KMS-11 (cell line): Measurements from ENCODE around the gene PPP2R3B.

Experiments
- H2AFZ ChIP-seq: fragments of 200-600 bp; sonication (generic); 2 replicates; pipeline ENCODE4 v1.6.1; 2016; ENCODE audit warnings: antibody characterized with exemption, mixed run types, low read depth
- H3K27ac ChIP-seq: fragments of 200-600 bp; sonication (generic); 2 replicates; pipeline ENCODE4 v1.6.1; 2016; ENCODE audit warnings: mild to moderate bottlenecking, mixed run types
- H3K27me3 ChIP-seq: fragments of 200-600 bp; sonication (generic); 2 replicates; pipeline ENCODE4 v1.6.1; 2017; ENCODE audit warnings: mild to moderate bottlenecking, low read depth, mixed run types, moderate library complexity; ENCODE audit not compliant: insufficient read depth
- H3K36me3 ChIP-seq: fragments of 200-600 bp; sonication (generic); 2 replicates; pipeline ENCODE4 v1.6.1; 2017; ENCODE audit warnings: mild to moderate bottlenecking, mixed run types; ENCODE audit not compliant: insufficient read depth
- H3K4me1 ChIP-seq: fragments of 200-600 bp; sonication (generic); 2 replicates; pipeline ENCODE4 v1.6.1; 2016; ENCODE audit warnings: mild to moderate bottlenecking, low read depth, mixed run types; ENCODE audit not compliant: poor library complexity, severe bottlenecking
- H3K4me2 ChIP-seq: fragments of 200-600 bp; sonication (generic); 2 replicates; pipeline ENCODE4 v1.7.0; 2016; ENCODE audit warnings: mild to moderate bottlenecking, mixed run types
- H3K4me3 ChIP-seq: fragments of 200-600 bp; sonication (generic); IDR thresholded peaks from 2 replicates; pipeline ENCODE4 v1.6.1; 2017; ENCODE audit warnings: low read depth, low read length, mixed read lengths; ENCODE audit not compliant: insufficient read depth
- H3K79me2 ChIP-seq: fragments of 200-600 bp; sonication (generic); 2 replicates; pipeline ENCODE4 v1.6.1; 2016; ENCODE audit warnings: low read depth, mixed run types; ENCODE audit not compliant: insufficient read depth
- H3K9ac ChIP-seq: fragments of 200-600 bp; sonication (generic); 2 replicates; pipeline ENCODE4 v1.6.1; 2016; ENCODE audit warnings: mild to moderate bottlenecking, mixed run types
- H4K20me1 ChIP-seq: fragments of 200-600 bp; sonication (generic); 2 replicates; pipeline ENCODE4 v1.6.1; 2016; ENCODE audit warnings: mild to moderate bottlenecking, mixed run types; ENCODE audit not compliant: insufficient read depth
- CTCF ChIP-seq: fragments of 200-600 bp; sonication (generic); conservative IDR thresholded peaks from 2 replicates; pipeline ENCODE4 v1.6.1; 2017; ENCODE audit warnings: low read depth, mild to moderate bottlenecking, antibody characterized with exemption, low read length, moderate library complexity, mixed read lengths

PPP2R3B gene

GRCh38 chrX:373641-374471 is 12.9 kb downstream of the PPP2R3B start:
- H3K4me3 ChIP-seq = no peak overlapping the region
- H3K79me2 ChIP-seq = no peaks in the 10 kb centered on the region
- H3K27me3 ChIP-seq = no peaks in the 10 kb centered on the region
- no peak overlapping the region for H3K4me2 ChIP-seq
- TF ChIP-seq CTCF = no peak
- no peaks in the 10 kb centered on the region for H3K4me1 ChIP-seq
- no peaks in the 10 kb centered on the region for H4K20me1 ChIP-seq
- H3K9ac ChIP-seq = no peak overlapping the region
- no peaks in the 10 kb centered on the region for H3K36me3 ChIP-seq
- H2AFZ ChIP-seq = no peak overlapping the region
- H3K27ac ChIP-seq = no peak overlapping the region

- no peaks in the 10 kb centered on the region for H3K4me1 ChIP-seq
- H2AFZ ChIP-seq = no peak overlapping the region
- no peak for TF ChIP-seq CTCF
- H3K27me3 ChIP-seq = no peaks in the 10 kb centered on the region
- no peak overlapping the region for H3K27ac ChIP-seq
- H3K79me2 ChIP-seq = no peaks in the 10 kb centered on the region
- H3K4me2 ChIP-seq = no peak overlapping the region
- H3K9ac ChIP-seq = no peak overlapping the region
- no peaks in the 10 kb centered on the region for H4K20me1 ChIP-seq
- no peak overlapping the region for H3K4me3 ChIP-seq
- H3K36me3 ChIP-seq = no peaks in the 10 kb centered on the region
These were observed 13.7 kb downstream of the PPP2R3B start for GRCh38 chrX:372856-373640.

- H2AFZ ChIP-seq = no peak overlapping the region
- H3K4me2 ChIP-seq = no peak overlapping the region
- H3K4me1 ChIP-seq = no peaks in the 10 kb centered on the region
- no peak overlapping the region for H3K27ac ChIP-seq
- no peak for TF ChIP-seq CTCF
- H3K36me3 ChIP-seq = no peaks in the 10 kb centered on the region
- H3K4me3 ChIP-seq = no peak overlapping the region
- H3K79me2 ChIP-seq = no peaks in the 10 kb centered on the region
- H3K9ac ChIP-seq = no peak overlapping the region
- H4K20me1 ChIP-seq = no peaks in the 10 kb centered on the region
- H3K27me3 ChIP-seq = no peaks in the 10 kb centered on the region
These were observed 14.8 kb downstream of the PPP2R3B start for GRCh38 chrX:371907-372306.

- Histone ChIP-seq H2AFZ (no peak overlapping the region), H3K27me3 (no peaks in the 10 kb centered on the region), H3K36me3 (no peaks in the 10 kb centered on the region), H3K4me2 (no peak overlapping the region), H3K9ac (no peak overlapping the region), H3K27ac (no peak overlapping the region), H4K20me1 (no peaks in the 10 kb centered on the region), H3K4me1 (no peaks in the 10 kb centered on the region), H3K4me3 (no peak overlapping the region), H3K79me2 (no peaks in the 10 kb centered on the region)
- no peak for TF ChIP-seq CTCF
These were observed 15.6 kb downstream of the PPP2R3B start for GRCh38 chrX:370963-371745.
